GM18502 (cell line): ENCODE results near the gene AMPD1.
A peak's percentile ranks its signal among the peaks of the same experiment; 100 is the strongest.

Source experiments
- ATAC-seq: cut with Tn5 transposase; IDR thresholded peaks from one replicate; pipeline ENCODE4 v1.9.1; 2021; ENCODE audit warnings: mild to moderate bottlenecking; ENCODE audit not compliant: unreplicated experiment, poor library complexity

The AMPD1 gene

DNA sequence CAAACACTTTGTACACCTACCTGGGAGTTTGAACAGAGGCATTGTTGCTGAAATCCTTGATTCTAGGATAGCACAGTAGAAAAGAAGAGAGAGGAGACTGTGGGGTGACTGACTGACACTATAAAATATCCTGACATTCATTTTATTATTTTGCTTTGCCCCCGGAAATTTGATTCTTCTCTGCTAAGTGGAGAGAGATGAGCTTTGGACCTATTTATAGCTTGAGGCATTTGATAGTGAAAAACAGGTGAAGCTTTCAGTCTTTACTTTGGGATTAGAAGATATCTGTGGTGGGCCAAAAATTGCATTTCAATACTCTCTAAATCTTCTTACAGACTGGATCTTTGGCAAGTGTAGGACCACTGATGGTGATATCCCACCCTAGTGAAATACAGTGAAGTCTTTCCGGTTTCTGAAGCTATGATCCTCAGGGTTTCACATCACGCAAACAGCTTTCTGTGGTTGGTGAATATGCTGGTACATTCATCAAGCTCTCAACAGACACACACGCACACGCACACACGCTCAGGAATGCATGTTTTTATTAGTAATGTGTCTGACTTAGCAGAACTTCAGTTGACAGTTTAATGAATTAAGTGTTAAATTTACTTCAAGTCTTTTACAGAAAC lies at the start of gene AMPD1:
TSS of gene AMPD1 (minus strand) at position 117 of the 629 bp plus-strand sequence. CDS start at position 42, 75 bp downstream.
- ATAC-seq, result no peak

DNA sequence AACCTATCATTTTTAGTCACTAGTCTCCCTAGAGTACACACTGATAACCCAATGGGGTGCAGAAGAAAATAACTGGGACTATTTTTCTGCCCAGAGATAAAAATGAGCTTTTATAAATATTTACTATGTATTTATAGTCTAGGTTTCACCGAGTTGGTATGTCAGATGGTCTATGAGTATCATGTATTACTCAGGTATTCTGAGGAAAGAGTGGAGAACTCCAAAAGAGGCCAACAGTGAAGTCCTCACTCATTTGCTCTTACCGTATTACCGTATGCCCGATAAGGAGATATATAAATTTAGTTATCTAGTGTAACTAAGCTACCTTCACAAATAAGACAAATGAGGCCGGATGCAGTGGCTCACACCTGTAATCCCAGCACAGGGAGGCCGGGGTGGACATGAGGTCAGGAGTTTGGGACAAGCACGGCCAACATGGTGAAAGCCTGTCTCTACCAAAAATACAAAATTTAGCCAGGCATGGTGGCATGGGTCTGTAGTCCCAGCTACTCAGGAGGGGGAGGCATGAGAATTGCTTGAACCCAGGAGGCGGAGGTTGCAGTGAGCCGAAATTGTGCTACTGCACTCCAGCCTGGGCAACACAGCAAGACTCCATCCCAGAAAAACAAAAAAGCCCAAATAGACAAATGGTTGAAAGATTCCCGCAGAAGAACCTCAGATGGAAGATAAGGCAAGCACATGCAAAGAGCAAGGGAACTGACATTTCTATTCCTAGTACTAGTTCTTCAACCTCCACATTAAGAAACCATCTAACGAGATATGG lies 46.8 kb upstream of the AMPD1 start:
- ATAC-seq, result no peak

DNA sequence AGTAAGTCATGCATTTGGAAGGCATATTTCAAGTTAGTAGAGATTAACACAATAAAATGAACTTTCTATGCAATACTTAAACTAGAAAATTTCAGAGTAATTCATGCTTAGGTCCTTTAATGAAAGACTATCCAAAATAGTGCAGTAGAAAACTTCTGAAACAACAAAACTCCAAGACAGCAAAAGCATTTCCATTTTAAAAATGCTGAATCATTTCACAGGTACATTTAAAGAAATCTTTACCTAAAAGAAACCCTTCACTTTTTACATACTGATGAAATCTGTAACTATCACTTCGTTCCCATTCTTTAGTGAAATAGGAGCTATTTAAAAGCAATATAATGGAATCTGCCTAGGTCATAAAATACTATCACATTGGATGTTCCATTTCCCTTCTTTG lies 45.0 kb upstream of the AMPD1 start:
- no peak for ATAC-seq

DNA sequence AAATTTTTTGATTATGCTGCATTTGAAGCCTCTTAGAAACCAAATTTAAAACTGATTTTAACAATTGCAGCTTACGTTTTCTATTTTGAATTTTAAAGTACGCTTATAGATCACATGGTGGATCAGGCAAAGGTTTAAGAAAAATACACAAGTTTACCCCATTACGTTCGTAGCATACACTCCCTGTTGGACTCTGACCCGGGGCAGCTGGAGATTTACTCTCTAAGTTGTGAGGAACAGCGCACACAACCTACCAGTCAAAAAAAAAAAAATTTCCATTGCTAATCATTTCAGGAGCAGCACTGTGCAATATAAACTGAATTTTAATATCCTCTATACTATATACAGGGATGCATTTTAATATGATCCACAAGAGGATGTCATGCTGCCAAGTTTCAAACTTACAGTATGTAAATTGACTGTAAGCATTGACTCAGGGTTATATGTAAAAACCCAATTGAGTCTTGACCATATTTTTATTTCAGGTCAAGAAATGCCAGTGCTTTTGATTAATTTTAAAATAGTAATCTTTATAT lies 42.0 kb upstream of the AMPD1 start:
- ATAC-seq, result no peak

DNA sequence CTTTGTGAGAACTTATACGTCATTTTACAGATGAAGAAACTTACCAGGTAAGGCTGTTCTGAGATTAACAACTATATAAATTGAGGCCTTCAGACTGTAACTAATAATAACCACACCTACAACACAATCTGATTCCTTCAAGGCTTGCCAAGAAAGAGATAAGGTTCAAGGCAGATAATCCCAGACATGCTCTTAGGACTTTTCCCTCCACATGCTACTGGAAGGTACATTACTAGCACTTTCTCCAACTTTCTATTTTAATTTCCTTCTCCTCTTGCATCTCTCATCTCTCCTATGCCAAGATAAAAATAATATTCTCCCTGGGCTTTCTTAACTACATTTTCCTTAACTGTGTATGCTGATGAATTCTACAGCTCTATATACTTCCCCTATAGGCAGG lies 40.1 kb upstream of the AMPD1 start:
- ATAC-seq, result no peak

DNA sequence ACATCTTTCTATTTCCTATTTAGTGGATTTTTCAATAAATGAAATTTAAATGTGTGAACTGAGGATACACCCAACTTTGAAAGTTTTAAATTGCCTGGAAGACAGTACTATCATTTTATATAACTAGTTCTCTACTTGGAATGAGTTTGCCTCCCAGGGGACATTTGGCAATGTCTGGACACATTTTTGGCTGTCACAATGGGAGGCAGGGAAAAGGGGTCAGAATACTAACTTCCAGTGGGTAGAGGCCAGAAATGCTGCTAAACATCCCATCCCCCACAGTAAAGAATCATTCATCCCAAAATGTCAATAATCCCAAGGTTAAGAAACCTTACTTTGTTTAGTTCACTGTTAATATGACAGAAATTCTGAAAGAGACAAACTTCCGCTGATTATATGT lies 34.4 kb upstream of the AMPD1 start:
- ATAC-seq, result no peak

DNA sequence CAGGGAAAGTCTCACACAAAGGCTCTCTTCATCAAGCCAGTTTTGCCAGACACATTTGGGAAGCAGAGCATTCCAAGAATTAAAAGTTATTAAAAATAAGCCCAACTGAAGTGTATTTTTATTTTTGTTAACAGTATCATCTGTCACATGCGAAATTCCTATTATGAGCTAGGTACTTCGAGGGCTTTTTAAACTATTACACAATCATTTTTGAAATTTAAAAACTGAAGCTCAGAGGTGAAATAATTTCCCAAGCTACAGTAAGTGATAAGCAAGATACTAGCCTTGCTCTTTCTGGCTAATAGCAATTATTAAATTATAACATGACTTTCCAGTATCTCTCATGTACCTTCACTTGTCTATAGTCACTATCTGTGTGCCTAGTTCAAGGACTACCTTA lies 33.2 kb upstream of the AMPD1 start:
- ATAC-seq, result no peak

DNA sequence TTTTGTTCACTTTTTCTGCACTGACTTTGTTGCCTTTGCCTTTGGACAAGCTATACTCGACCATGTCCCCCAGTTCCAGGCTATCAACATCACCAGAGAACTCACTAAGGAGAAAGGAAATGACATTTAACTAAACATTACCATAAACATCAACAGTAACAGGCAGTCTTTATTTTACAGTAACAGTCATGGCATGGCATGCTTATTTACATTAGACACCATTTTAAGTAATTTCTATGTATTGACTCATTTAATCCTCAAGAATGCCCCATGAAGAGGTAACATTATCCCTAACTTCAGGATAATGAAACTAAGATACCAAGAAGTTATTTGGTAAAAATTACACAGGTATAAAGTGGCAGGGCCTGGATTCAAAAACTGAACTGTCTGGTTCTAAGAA lies 29.9 kb upstream of the AMPD1 start:
- ATAC-seq, result no peak

DNA sequence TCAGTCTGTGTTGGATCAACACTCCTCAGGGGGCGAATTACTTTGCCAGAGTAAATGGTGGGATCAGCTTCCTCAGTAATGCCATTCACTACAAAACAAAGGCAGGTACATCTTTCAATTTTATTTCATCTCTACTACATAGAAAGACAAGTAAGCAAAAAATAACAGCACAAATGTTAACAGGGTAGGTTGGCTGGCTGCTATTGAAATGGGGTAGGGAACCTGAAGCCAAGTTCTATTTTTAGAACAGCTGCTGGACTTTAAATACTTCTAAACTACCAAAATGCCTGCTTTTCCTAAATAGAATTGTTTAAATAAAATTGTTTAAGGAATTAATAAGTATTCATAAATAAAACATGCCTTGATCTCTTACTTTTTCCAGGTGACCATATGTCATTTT lies 28.6 kb upstream of the AMPD1 start:
- no peak for ATAC-seq

DNA sequence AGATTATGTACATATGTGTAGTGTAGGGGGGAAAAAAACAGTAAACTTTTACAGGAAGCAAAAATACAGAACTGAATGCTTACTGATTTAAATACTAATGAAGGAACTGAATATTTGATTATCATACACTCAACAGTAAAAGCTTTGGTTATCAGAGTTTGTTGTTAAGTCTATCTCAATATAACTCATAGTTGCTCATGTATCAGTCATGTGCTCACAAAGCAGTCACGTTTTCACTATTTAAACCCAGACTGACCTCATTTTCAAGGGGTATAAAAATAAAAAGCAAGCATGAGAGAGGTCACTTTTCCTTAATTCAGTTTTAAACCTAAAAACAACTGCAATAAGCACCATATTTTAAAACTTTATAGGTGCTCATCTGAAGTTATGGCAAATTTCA lies 28.1 kb upstream of the AMPD1 start:
- no peak for ATAC-seq

DNA sequence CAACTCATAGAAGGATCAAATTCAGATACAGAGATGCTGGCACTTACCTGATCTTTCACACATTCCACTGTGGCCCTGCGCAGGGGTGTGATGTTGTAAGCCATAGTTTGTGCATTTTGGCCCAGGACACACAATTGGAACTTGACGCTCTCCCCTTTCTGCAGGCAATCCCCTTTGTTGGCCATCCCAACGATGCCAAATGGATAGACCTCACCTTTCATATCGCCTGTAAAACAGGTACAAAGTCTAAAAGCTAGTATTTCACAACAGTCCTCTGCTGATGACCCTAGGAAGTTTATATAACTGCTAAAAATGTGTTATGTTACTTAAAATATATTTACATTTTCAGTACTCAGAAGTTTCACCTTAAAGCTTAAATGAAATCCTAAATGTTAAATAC lies 25.1 kb upstream of the AMPD1 start:
- no peak for ATAC-seq

DNA sequence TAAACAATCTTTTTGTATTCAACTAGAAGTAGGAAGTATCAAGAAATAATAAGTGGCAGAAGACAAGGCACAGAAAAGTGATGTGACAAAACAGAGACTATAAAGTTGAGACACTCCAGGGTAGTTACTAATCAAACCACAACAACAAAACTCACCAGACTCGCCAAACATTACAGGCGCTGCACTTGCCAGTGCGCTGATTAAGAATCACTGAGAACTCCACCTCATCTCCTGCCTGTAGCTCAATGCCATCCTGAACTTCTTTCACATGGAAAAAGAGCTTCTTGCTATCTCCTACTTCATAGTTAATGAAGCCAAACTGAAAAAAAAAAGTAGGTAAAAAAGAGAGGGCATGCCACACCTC lies 24.1 kb upstream of the AMPD1 start:
- ATAC-seq, result no peak

DNA sequence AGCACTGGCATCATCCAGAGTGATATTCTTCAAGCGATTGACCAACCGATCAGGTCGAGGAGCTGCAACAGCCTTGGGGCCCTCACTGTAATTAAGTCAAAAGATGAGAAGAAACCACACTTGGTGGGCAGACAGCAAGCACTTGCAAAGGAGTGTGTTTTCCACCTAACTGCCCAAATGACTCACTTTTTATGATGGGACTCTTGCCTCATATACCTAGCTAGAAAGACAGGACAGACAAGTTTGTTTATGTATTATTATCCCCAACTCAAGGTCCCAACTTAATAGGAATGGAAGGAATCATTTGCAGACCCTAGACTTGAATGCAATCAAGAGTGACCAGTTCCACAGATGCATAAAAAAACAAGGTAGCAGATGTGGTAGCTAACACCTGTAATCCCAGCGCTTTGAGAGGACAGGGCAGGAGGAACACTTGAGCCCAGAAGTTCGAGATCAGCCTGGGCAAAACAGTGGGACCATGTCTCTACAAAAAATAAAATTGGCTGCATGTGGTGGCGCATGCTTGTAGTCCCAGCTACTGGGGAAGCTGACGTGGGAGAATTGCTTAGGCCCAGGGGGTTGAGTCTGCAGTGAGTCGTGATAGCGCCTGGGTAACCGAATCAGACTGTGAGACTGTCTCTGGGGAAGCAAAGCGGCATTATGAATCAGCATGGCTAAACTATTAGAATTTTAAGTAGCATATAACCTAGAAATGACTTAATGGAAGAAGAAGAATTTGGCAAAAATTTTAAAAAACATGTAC lies 23.5 kb upstream of the AMPD1 start:
- ATAC-seq, result no peak

DNA sequence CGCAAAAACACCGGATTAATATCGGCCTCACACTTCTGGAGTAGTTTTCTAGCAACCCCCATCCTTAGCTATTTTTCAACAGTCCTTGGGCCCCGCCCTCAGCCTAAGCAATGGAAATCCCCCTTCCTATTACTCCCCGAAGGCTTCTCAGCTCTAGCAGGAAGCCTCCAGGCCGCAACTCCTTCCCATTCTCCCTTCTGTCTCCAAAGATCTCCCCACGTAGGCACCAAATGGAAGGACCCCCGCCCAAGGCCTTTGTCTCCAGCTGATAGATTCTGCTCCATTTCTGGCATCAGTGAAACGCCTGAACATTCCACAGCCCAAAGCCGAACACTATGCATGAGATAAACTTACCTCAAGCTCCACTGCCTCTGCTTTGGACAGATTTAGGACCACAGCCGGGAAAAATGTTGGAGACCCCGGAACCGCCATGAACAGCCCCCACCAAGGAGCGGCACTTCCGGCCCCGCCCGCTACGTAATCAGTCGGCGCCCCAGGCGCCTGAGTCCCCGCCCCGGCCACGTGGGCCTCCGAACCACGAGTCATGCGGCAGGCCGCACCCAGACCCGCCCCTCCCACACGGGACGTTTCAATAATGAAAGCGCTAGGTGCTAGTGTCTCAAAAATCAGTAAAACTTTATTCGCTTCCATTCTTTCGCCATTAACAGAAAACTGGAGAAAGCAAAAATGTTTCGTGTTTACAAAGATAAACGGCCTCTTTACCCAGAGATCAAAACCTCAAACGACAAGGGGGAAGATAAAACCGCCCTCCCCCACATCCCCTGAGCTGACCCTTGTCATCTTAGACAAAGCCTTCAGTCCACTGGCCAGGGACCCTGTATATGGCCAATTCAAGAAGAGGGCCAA lies 21.2 kb upstream of the AMPD1 start, which contains the start of gene NRAS:
TSS of gene NRAS (minus strand) at position 468 of the 867 bp plus-strand sequence. CDS start 611 bp downstream, outside the sequence.
- ATAC-seq, result peak; percentile 94

DNA sequence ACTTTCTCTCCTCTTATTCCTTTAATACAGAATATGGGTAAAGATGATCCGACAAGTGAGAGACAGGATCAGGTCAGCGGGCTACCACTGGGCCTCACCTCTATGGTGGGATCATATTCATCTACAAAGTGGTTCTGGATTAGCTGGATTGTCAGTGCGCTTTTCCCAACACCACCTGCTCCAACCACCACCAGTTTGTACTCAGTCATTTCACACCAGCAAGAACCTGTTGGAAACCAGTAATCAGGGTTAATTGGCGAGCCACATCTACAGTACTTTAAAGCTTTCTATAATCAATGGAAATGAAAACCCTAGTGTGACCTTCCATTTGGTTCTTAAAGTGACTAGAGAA lies 20.6 kb upstream of the AMPD1 start:
- ATAC-seq, result peak; percentile 12

DNA sequence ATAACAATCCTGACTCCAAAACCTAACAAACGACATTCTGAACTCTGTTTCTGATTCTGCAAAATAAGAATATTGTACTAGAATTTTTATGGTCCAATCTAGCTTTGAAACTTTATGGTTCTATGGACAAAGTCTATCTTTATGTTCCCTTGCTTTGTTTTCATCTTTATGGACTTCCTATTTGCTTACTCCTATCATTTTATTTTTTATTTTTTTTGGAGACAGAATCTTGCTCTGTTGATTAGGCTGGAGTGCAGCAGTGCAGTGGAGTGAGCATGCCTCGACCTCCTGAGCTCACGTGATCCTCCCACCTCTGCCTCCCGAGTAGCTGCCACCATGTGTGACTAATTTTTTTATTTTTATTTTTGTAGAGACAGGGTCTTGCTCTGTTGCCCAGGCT lies 17.6 kb upstream of the AMPD1 start:
- ATAC-seq, result no peak

DNA sequence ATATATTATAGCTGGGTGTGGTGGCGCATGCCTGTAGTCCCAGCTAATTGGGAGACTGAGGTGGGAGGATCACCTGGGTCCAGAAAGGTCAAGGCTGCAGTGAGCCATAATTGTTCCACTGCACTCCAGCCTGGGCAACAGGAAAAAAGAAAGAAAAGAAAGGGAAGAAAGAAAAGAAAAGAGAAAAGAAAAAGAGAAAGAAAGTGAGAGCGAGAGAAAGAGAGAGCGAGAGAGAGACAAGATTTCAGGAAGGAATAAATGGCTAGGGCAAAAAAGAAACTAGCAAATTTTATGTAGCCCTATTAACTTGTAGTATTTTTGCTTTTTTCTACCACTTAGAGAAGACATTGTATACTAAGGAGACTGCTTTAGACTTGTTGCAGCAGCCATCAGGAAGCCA lies 15.0 kb upstream of the AMPD1 start:
- ATAC-seq, result no peak

DNA sequence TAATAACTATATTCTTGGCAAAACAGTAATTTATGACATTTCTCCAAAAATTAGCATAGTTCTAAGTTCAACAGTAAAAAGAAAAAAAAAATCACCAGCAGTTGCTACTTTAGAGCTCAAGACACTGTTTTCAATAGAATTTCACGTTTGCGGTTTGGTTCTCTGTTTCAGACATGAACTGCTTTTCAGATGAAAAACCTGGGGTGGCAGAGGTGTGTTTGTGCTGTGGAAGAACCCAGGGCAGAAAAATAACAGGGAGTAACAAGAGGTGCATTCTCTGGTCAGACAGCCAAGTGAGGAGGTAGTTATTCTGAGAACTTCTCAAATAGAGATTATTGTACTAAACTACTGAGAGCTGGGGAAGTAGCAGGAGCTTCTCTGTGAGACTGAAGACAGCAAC lies 12.3 kb upstream of the AMPD1 start:
- no peak for ATAC-seq

DNA sequence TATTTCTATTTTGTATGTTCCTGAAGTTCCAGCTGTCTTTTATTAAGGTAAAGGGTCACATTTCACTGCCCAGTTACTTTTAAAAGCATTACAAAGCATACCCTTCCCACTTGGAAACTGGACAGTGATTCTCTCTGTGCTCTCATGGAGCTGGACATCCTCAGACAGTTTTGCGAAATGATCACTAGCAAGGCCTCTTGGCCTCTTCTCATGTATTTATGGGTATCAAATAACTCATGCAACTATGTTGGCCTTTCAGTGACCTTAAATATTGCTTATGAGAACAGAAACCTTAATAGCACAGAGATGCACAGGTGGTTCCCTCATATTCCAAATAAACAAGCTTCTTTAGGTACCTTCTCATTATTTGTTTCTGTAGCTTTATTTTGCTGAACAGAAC lies 7.9 kb upstream of the AMPD1 start:
- no peak for ATAC-seq

DNA sequence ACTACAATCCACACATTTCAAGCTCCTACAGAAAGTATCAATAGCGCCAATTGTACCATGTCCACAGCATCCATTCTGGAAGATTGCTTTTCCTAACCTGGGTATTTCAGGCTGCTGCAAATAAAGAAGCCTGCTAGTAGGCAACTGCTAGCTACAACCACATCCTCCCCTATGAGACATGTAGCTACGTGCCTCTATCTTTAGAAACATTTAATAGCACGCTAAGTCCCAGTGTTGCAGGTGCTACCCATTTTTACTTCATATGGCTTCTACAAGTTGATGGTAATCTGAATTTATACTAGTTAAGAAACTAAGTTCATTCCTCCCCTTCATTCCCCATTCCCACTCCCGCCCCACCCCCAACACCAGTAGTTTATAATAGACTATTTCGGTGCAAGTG lies 7.4 kb upstream of the AMPD1 start:
- peak; percentile 65 for ATAC-seq
